ENCODE data around the gene CDH13. TPM values are rescaled to one million over a fixed set of nuclear protein-coding genes. Genes with fewer than 3 reads are reported as not detected.

Gene CDH13
- total RNA-seq, 1 donor from 2014 or later = 45.1 TPM

- no peaks in the 10 kb centered on the region for H3K27me3 Mint-ChIP-seq (ENCODE audit: low read depth)
- DNase-seq (ENCODE audit: low spot score) = no peak
- no peaks in the 10 kb centered on the region for H3K36me3 Mint-ChIP-seq (ENCODE audit: low read depth)
- no peaks in the 10 kb centered on the region for H3K9me3 Mint-ChIP-seq (ENCODE audit: low read depth)
- TF ChIP-seq CTCF (IDR thresholded peaks at IDR 0.05) = no peak
- H3K27ac Mint-ChIP-seq (ENCODE audit: unreplicated experiment) = no peak overlapping the region
- H3K4me1 Mint-ChIP-seq (ENCODE audit: low read depth) = peaks cover 47% of the 10 kb centered on the region
- no peak overlapping the region for H3K4me3 Mint-ChIP-seq (ENCODE audit: unreplicated experiment)
Measured at GRCh38 chr16:82651921-82652601, 25.3 kb downstream of the CDH13 start.

DNA sequence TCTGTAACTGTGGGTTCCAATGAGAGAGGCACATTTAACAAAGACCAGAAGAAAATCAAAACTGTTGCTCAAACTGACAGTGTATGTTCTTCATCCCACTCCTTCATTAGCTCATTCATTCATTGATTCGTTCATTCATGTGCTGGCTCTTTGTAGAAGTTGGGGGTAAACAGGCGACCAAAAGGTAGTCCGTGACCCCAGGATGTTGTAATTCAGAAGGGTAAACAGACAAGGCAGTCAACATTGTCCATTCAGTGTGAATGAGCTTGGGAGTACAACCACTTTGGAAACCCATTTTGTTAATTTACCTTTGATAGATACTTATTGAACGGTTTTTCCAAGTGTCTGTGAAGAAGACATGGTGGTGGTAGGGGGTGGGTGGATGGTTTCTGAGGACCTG is 26.1 kb downstream of the CDH13 start:
- Mint-ChIP-seq H3K36me3 (ENCODE audit: low read depth) (no peaks in the 10 kb centered on the region), H3K27ac (ENCODE audit: unreplicated experiment) (peak overlapping the region; percentile 96), H3K9me3 (ENCODE audit: low read depth) (no peaks in the 10 kb centered on the region), H3K4me3 (ENCODE audit: unreplicated experiment) (no peak overlapping the region), H3K27me3 (ENCODE audit: low read depth) (no peaks in the 10 kb centered on the region), H3K4me1 (ENCODE audit: low read depth) (peaks cover 54% of the 10 kb centered on the region)
- TF ChIP-seq CTCF (IDR thresholded peaks at IDR 0.05) = no peak
- no peak for DNase-seq (ENCODE audit: low spot score)

DNA sequence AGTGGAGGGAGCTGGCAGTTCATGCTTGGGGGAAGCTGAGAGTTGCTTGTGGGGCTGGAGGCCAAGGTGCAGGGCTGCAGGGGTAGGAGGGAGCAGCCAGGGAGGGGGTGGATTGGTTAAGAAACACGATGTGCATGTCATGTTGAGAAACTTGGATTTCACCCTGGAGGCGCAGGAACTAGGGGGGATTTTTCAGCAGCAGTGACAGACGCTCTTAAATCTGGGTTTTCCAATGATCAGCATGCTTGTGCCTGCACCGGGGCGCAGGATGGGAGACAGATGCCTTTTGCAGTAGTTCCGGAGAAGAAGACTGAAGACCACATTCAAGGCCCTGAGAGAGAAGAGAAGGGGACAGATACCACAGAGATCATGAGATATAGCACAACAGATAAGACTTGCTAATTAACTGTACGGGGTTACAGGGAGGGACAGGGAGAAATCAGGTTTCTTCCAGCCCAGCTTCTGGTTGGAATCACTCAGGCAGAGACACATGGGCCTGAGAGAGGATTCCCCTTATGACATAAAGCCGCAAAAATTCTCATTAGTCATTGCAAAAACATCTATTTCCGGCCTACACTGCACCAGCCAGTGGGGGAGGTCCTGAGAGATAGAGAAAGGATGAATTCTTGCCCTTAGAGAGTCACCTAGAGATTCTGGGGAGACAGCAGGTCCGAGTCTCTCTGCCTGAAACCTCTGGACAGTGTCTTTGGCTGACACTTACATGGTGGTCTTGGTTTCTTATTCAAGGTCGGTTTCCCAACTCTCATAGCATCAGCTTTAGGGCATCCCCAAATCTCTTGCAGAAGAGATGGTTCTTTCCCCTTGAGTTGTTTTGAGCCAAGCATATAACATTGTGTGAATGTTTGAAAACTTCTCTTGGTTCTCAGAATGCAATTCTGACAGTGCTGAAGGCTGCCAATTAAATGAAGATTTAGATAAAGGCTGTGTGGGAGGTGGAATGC is 27.1 kb downstream of the CDH13 start:
- TF ChIP-seq CTCF (IDR thresholded peaks at IDR 0.05) = no peak
- Mint-ChIP-seq H3K4me3 (ENCODE audit: unreplicated experiment) (peak overlapping the region; percentile 47), H3K4me1 (ENCODE audit: low read depth) (peaks cover 64% of the 10 kb centered on the region), H3K27ac (ENCODE audit: unreplicated experiment) (peak overlapping the region; percentile 96), H3K27me3 (ENCODE audit: low read depth) (no peaks in the 10 kb centered on the region), H3K36me3 (ENCODE audit: low read depth) (no peaks in the 10 kb centered on the region), H3K9me3 (ENCODE audit: low read depth) (no peaks in the 10 kb centered on the region)
- DNase-seq (ENCODE audit: low spot score) = no peak

DNA sequence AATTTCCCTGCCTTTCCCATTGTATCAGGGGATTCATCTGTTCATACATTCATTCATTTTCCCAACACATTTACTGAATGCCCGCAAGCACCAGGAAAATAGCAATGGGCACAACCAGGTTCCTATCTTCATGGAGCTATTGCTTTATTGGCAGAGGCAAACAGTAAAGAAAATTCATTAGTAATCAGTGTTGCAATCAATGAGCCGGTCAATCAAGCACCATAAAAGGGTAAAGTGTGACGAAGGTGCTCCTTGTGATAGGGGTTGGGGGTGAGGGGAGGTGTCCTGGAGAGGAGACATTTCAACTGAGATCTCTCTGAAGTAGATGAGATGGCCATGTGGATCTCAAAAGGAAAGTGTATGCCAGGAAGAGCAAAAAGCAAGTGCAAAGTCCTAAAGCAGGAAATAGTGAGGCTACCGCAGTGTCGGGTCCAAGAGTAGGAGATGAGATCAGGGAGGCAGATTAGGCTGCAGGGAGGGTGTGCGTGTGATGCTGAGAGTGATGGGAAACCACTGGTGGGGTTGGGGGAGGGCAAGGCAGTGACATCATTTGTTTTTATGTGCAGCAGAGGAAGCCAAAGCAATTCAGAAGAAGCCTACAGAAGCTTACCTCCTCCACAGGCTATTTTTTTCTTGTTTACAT is 28.4 kb downstream of the CDH13 start:
- TF ChIP-seq CTCF (IDR thresholded peaks at IDR 0.05) = no peak
- Mint-ChIP-seq H3K27me3 (ENCODE audit: low read depth) (no peaks in the 10 kb centered on the region), H3K9me3 (ENCODE audit: low read depth) (no peaks in the 10 kb centered on the region), H3K4me3 (ENCODE audit: unreplicated experiment) (no peak overlapping the region), H3K4me1 (ENCODE audit: low read depth) (peaks cover 76% of the 10 kb centered on the region), H3K36me3 (ENCODE audit: low read depth) (no peaks in the 10 kb centered on the region), H3K27ac (ENCODE audit: unreplicated experiment) (peak overlapping the region; percentile 96)
- DNase-seq (ENCODE audit: low spot score) = no peak
